PFSK-1 (cell line): ENCODE data around the gene HES4.

Source experiments
- POLR2AphosphoS5 ChIP-seq: IDR thresholded peaks from 2 replicates; pipeline ENCODE4 v1.6.1; 2012; ENCODE audit warnings: low read depth, mild to moderate bottlenecking, control low read depth, low read length, moderate library complexity
- SIN3A ChIP-seq: IDR thresholded peaks from 2 replicates; pipeline ENCODE4 v1.6.1; 2012; ENCODE audit warnings: mild to moderate bottlenecking, low read length, moderate library complexity, borderline replicate concordance; ENCODE audit not compliant: insufficient read depth
- TF ChIP-seq, protein P1 (sequence below), 2 experiments: IDR thresholded peaks; 2 replicates each; pipeline versions ENCODE4 v1.6.1 to v1.8.0; 2011 to 2012; ENCODE audit warnings: low read depth in 2 of 2, low read length in 2 of 2, control low read depth in 1 of 2, inconsistent platforms in 1 of 2, mild to moderate bottlenecking in 1 of 2, moderate library complexity in 1 of 2; ENCODE audit not compliant: insufficient read depth in 1 of 2

DNA sequence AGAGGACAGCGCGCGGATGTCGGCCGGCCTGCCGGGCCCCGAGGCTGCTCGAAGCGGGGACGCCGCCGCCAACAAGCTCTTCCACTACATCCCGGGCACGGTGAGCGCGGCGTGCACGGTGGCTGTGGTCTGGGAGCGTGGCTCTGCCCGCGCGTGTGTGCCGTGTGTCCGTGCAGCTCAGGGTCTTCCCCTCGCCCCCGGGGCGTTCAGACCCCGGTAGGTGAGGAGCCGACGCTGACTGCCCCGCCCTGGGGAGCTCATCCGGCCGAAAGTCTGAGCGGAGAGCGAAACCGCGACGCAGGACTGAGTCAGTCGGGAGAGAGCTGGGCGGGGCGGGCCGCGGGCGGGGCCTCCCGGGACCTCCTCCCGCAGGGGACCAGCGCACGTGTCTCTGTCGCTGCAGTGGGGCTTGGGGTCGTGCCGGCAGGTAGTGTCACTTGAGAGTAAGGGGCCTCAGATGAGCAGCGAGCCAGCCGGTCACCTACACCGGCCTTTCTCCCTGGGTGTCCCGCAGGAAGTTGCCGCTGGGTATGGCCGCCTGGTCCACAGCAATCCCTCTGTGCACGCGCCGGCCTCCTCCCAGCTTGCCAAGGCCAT is 33.1 kb downstream of the HES4 start:
- TF ChIP-seq SIN3A (no peak), POLR2AphosphoS5 (no peak)
- TF ChIP-seq, protein P1, sequence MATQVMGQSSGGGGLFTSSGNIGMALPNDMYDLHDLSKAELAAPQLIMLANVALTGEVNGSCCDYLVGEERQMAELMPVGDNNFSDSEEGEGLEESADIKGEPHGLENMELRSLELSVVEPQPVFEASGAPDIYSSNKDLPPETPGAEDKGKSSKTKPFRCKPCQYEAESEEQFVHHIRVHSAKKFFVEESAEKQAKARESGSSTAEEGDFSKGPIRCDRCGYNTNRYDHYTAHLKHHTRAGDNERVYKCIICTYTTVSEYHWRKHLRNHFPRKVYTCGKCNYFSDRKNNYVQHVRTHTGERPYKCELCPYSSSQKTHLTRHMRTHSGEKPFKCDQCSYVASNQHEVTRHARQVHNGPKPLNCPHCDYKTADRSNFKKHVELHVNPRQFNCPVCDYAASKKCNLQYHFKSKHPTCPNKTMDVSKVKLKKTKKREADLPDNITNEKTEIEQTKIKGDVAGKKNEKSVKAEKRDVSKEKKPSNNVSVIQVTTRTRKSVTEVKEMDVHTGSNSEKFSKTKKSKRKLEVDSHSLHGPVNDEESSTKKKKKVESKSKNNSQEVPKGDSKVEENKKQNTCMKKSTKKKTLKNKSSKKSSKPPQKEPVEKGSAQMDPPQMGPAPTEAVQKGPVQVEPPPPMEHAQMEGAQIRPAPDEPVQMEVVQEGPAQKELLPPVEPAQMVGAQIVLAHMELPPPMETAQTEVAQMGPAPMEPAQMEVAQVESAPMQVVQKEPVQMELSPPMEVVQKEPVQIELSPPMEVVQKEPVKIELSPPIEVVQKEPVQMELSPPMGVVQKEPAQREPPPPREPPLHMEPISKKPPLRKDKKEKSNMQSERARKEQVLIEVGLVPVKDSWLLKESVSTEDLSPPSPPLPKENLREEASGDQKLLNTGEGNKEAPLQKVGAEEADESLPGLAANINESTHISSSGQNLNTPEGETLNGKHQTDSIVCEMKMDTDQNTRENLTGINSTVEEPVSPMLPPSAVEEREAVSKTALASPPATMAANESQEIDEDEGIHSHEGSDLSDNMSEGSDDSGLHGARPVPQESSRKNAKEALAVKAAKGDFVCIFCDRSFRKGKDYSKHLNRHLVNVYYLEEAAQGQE (IDR thresholded peaks at IDR 0.05; ENCODE audit: insufficient read depth in 1 of 2, low read depth in 2 of 2, low read length in 2 of 2) = no peak
